GM21737 (cell line): Measurements from ENCODE around the gene NXPH2.
"Not testable (repeated sequence)": the region's sequence is repeated elsewhere in the genome, so short reads cannot be mapped to it uniquely, and the experiment has no call there.

Experiments
- ATAC-seq: cut with Tn5 transposase; IDR thresholded peaks from one replicate; pipeline ENCODE4 v1.9.1; 2021; ENCODE audit warnings: mild to moderate bottlenecking, moderate library complexity; ENCODE audit not compliant: unreplicated experiment

The NXPH2 gene

DNA sequence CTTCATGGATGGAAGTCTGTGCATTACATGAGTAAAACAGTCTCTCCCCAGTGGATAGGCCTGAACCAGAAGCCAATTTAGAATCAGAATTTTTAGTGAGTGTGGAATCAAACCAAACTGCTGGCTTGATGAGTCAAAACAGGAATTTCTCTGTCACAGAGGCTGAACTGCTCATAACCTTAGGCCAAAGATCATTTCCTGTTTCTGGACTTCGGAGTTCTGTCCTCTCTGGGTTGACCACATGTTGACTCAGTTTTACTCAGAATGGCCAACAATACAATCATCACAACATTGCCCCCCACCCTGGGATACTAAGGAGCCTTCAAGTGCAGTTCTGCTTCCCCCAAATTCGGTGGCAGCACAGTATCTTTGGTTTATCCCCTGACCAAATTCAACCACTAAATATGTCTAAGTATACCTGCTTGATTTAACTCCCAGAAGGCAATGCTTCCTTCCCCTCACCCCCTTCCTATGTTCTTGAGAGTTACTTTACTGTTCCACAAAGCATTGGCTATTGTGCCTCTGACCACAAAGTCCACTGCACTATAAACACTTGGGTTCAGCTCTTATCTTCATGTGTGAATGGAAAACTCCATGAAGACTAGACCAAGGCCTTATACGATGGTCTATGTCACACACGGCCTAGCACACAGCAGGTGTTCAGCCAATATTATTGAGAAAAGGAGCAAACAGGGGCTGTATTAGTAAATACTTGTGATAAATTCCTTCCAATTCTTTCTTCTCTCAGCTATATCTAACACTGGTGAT lies 67.8 kb downstream of the NXPH2 start:
- ATAC-seq: peak; percentile 89

DNA sequence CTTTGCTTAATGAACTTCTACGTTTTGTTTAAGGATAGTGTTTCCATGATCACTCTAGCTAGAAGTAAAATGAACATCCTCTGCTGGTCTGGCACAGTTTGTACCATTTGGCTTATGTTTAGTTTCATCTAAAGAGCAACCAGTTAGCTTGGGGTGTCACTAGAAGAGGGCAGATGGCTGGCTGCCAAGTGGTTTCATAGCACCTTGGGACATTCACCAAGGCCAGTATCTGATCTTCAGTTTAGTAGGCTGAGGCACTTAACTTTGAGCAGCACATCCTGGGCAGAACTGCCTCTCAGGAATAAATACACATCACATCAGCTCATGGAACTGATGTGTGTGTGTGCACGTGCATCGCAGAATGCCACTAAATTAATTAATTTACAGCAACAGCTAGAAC lies 68.4 kb downstream of the NXPH2 start:
- peak; percentile 58 for ATAC-seq

DNA sequence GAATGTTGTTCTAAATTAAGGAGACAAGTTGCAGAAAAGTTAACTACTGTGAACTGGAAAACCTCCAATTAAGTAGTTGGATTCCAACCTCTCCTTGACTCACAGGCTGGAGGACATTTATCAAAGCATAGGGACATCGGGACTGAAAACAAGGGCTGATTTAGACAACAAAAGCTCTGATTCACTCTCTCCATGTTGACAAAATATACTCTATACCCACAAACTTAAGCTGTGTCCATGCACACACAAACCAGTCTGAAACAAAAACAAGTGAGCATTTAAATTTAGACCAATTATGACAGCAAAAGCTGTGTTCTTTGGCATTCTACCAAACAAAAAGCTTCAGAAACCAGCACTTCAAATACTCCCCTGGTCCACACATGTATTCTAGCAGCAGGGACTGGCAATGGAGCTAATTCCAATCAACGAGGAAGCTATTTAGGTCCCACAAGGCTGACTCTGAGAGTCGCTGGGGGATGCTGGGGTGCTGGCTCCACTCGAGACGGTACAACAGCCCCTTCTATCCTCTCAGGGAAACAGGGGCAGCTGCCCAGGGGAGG lies 71.4 kb downstream of the NXPH2 start:
- no peak for ATAC-seq

DNA sequence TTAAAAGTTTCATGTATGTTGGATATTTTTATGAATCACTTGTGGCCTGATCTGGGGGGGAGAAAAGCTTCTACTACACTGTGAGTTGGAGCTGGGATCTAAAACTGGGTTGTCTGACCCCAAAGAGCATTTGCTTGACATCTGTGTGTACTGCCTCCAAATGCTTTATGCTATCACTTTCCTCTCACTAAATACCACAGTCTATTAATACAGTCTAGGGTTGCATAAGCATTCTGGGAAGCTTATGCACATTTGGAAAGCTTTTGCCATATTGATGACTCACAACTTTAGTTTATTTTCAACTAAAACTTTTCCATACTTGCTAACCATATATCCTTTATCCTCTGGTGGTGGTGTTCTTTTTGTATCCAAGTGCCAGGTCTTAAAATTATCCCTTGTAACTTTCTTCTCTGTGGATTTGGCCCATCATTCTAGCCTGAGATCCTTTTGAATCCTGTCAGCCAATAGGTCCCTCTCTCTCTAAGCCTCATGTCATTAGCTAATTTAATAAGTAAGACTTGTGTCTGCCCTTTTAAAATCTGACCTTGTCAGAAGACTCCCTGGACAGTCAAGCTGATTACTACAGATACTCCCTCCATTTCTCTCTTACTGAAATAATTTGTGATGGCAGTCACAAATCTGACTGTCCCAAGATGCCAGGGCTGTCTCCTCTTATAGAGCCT lies 72.7 kb downstream of the NXPH2 start:
- ATAC-seq: no peak

DNA sequence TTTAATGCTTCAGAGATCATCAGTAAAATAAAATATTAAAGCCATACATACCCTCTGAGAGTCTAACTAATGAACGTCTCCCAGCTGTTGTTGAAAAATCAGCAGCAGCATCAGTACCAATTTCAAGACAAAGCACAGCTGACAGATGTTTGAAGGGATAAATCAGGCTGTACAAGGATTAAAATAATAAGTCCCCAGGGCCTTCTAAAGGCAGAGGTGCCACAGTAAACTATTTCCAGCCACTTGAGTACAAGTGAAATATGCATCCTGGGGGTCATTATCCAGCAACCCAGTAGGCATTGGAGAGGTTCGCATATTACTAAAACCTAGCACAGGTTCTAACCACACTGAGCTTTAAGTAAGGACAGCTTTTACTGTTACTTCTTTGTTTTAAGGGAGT lies 76.9 kb downstream of the NXPH2 start:
- ATAC-seq: no peak

DNA sequence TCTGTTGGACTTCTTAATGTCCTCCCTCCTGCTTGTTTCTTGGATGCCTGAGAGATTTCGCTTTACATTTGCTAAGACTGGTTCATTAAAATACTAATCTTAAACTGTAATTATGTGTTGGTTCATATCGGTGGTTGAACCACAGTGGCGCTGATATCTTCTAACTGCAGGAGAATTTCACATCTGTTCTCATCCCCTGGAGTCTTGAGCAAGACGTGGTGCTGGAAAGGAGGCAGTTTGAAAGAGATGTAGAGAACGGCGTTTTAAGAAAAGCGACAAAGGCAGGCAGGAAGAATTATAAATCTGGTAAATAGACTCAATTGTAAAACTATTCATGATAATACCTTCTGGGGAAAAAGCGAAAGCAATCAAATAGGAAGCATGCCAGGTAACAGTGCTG lies 79.5 kb downstream of the NXPH2 start:
- ATAC-seq: no peak

DNA sequence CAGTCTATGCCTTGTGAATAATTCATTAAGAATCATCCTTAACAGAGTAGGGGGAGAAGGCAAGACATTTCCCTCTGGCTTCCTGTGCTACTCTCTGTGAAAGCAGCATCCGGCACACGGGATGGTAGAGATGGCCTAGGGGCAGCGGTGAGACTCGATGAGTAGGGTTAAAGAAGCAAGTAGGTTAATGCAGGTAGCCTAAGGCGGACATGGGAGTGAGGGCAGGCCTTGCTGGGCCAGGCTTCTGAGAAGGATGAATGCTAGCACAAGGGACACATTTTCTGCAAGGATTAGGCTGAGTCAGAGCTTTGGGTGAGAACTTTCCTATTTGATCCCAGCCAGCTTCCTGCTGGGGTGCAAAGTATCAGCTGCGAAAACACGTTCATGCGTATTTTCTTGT lies 80.8 kb downstream of the NXPH2 start:
- no peak for ATAC-seq

DNA sequence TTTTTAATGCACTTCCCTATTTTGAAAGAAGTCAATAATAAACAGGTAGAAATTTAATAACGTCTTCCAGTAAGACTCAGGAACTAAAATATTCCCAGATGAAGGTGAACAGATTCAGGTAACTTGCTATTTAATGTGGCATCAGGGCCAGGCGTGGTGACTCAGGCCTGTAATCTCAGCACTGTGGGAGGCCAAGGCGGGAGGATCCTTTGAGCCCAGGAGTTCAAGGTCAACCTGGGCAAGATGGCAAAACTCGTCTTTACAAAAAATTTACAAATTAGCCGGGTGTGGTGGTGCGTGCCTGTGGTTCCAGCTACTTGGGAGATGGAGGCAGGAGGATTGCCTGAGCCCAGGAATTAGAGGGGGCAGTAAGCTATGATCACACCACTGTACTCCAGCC lies 81.8 kb downstream of the NXPH2 start:
- no peak for ATAC-seq

DNA sequence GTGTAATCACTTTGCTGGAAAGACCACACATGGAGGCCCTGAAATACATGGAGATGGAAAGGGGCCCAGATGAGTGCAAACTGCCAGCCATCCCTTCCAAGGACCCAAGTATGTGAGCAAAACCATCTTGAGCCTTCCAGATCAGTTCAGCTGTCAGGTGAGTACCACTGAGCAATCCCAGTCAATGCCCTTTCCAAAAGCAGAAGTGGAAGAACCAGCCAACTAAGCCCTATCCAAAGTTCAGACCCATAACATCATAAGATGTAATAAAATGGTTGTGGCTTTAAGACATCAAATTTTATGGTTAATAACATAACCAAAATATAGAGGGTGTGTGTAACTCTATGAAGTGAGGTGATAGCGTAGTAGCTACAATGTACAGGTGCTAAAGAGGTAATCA lies 88.5 kb downstream of the NXPH2 start:
- ATAC-seq: no peak

DNA sequence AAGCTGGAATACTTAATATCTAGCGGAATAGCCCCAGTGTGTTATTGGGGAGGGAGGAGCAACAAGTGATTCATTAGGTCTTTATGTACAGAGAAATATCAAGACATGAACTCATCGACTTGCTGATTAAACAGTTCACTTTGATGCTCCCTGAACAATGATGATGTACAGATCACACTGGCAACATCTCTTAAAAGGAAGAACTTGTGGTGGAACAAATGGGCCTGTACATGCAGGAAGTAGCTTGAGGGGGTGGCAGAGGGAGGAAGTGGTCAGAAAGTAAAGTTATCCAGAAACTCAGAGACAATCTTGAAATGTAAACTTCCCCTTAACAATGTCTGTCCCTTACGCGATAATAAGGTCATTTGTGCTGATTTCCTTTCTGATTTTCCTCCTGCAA lies 90.5 kb downstream of the NXPH2 start:
- peak; percentile 59 for ATAC-seq

DNA sequence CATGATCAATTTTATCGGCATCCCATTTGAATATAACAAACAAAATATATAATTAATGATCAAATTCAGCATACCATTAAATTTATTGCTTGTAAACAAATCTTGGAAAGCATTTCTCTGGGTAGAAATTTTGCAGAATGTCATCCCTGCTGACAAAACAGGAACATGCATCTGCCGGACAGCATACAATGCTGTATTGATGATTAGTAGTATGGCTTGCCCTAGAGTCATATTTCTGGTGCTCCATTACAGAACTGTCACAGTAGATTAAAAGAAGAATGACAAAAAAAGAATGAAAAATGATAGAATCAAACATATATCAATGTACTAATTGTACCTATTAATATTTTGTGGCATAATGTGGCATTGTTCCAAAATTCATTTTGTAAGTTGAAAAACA lies 98.0 kb downstream of the NXPH2 start:
- ATAC-seq: no peak

DNA sequence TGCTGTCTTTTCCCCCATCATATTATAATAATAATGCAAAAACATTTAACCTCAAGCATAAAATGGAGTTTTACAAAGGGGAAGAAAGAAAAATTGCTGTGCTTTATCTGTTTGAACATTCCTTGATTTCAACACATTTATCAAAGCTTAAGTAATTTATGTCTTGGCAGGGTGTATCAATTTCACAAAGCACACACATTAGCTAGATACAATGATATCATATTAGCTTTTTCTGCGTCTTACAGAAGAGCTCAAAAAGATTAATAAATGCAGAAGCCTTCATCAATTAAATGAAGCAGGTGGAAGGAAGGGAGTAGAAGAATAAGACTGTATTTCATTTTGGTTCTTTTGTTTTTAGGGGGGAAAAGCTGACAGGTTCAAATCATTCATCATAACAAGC lies 103.0 kb downstream of the NXPH2 start:
- no peak for ATAC-seq

DNA sequence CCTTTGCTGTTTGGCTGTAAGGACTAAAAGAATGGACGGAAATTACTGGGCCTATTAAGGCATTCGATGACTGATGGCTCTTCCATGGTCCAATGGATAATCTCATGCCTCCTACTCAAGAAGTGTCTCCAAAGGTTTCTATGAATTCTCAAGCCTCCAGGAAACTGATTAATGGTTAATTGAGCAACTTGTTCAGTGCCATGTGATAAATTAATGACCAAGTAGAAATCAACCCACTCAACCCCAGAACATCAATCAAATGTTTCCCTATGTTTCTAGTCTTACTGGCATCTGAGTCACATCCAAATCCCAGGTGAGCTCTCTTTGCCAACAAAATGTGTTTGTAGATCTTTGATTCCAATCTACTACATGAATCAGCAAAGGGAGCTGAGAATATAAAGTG lies 103.6 kb downstream of the NXPH2 start:
- ATAC-seq: no peak

DNA sequence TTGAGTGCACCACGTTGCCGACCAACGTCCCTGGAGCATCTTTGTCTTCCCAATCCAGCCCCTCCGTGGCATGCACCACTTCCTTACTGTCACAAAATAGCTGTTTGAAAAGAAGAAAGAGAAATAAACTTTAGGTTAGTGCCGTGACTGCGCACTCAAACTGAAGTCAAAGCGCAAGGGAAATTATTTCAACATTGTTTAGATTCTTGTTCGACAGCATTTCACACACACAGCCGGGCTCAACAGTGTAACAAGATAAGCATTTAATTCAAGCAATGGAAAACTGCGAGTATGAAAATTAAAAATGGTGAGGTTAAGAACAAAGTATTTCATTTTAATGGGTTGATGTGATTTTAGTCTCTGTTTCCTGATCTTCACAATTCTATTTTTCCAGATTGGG lies 108.6 kb downstream of the NXPH2 start:
- ATAC-seq: no peak

DNA sequence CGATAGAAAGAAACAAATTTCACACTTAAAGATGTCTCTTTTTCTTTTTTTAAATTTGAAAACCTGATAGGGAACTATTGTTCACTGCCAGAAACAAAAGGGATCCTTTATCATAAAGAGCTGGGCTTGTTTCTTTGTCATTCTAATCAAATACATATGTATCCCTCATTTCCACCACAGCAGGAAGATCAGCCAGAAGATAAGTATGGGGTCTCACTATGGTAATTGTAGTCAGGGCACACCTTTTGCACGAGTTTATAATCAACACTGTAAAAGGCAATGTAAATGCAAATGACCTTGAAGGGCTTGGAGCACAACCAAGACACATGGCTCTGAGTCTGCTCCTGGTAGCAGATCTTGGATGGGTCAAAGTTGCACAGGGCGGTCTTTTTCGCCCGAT lies 109.5 kb downstream of the NXPH2 start:
- ATAC-seq: no peak

DNA sequence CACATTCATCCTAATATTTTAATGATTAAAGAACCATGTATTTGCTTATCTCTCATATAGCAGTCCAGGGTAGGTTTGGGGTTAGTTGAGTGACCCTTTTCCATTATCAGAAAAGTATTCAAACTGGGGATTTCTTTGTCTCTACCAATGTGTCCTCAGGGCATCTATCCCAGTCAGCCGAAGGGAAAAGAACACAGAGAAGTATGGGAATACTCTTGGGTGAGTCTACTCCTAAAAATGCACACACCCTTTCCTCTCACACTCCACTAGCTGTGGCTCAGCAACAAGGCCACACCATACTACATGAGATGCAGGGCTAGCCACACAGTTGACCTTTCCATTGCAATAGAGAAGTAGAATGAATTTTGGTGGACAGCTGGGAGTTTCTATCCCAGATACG lies 114.3 kb downstream of the NXPH2 start:
- ATAC-seq: no peak

DNA sequence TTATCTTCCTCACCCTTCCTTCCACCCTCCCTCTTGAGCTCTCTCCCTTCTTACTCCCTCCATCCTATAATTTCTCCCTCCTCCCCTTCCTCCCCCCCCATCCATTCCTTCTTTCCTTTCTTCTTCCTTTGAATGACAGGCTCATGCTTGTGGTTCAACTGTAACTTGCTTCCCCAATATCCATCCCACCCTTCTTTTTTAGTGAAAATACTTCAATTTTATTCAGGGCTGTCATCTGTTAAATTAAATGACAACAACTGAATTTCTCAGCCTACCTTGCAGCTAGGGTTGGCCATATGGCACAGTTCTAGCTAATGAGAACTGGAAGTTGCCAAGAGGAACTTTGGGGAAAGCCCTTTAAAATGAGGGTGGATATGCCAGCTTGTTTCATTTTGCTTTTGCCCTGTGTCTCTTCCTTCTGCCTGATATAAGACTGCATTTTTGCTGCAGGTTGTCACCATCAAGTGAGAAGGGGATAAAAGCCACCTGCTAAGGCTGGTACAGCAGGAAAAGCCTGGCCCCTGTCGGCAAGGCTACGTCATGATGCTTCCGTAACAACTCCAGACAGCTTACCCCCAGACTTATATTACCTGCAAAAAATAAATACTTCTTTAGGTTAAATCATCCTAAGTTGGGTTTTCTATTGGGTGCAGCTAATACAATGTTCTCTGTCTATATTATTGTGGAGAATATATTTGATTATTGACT lies 121.8 kb downstream of the NXPH2 start:
- ATAC-seq: no peak

DNA sequence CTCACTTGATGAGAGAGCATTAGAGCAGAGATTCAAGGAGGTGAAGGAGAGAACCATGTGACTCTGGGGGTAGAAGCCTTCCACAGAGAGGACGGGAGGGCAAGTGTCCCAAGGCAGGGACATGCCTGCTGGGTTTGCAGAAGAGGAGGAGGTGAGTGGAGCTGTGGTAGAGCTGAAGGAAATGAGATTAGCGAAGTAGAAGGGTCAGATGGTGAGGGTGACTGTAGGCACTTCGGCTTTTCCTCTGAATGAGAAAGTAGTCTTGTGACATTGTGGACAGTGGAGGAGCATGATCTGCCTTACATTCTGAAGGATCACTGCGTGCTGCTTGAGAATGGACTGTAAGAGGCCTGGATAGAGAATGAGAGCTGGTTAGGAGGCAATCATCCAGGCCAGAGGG lies 126.0 kb downstream of the NXPH2 start:
- no peak for ATAC-seq

DNA sequence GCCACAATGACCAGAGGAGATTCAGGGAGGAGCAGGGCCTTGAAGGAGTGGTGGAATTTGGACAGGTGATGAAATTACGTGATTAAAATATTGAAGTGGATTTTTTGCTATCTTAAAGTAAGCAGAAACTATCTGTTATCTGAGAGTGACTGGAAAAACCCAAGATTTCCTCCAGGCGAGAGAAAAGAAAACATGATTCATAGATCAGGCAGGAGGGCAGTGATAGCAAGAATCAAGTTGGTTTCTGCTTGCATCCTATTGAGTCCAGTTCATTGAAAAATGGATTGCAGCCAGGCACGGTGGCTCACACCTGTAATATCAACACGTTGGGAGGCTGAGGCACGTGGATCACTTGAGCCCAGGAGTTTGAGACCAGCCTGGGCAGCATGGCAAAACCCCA lies 127.8 kb downstream of the NXPH2 start:
- ATAC-seq: no peak

DNA sequence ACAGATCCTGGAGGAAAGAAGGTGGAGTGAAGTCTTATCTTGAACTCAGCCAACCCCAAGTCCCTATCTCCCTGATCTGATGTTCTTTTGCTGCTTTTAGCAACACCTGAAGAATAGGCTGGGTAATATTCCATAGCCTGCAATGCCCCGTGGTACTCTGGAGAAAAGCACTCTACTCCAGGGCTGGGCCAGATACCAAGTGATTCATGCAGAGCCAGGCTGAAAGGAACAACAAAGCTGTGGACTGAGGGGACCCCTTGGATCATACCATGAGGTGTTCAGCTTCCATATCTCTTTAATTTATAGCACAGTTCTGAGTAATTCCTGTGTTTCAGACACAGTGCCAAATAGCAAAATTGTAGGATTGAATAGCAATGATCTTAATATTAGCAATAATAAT lies 130.6 kb downstream of the NXPH2 start:
- ATAC-seq: no peak

DNA sequence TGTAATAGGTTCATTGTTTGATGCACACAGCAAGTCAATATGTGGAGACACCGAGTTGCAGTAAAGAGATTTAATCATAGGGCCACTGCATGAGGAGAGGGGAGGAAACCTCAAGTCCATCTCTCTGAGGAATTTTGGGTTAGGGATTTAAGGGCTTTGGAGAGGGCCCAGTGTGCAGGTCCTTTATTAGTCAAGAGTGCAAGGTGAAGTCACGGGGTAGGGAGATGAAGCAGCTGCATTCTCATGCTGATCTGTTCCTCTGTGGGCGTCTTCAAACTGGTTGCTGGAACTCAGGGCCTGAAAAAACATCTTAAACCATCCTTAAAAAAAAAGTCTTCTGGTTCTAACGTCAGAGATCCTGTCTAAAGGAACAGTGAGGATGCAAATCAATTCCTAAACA lies 131.6 kb downstream of the NXPH2 start:
- no peak for ATAC-seq

DNA sequence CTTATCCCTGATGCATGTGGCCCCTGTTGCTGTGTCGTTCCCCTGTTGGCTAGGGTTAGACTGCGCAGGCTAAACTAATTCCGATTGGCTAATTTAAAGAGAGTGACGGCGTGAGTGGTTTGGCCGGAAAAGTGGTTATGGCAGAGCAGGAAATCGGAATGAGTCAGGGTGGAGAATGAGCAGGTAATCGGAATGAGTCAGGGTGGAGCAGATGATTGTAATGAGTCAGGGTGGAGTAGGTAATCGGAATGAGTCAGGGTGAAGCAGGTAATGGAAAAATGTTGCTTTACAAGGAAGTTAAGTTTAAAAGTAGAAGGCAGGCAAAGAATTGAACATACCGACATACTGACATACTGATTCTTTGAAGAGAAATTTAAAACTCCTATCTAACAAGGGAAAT lies 135.4 kb downstream of the NXPH2 start:
- ATAC-seq: not testable (repeated sequence)
